ENCODE results near the gene BRINP3. TPM values are rescaled to one million over a fixed set of nuclear protein-coding genes. Genes with fewer than 3 reads are reported as not detected.
"Not testable (repeated sequence)": the region's sequence is repeated elsewhere in the genome, so short reads cannot be mapped to it uniquely, and the experiment has no call there.

Gene BRINP3
- total RNA-seq, 2 donors from 2014 or later = 6.8 to 8.0 TPM

- Histone ChIP-seq H3K4me1 (no peaks in the 10 kb centered on the region), H3K9me3 (no peaks in the 10 kb centered on the region), H3K4me3 (no peak overlapping the region), H3K27ac (no peak overlapping the region), H3K36me3 (no peaks in the 10 kb centered on the region), H3K27me3 (no peaks in the 10 kb centered on the region)
- no peak for DNase-seq (ENCODE audit: low spot score)
- TF ChIP-seq CTCF (IDR thresholded peaks at IDR 0.05) = no peak
These were observed 339.0 kb downstream of the BRINP3 start for GRCh38 chr1:190138702-190139101.

DNA sequence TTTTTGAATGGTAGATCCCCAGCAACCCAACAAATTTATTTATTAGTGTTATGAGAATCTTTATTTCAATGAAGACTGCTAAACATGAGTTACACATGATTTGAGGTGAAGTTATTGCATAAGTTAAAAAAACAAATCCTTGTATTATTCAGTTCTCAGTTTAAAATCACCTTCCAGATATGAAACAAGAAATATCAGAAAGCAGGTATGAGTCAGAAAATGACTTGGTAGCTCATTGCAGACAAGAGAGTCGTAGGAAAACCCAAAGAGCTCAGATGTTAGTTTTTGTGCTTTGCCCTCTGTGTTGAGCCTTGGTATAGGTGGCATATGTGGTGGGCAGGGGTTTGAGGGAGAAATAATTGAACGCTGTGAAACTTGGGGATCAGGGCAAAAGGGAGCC is 339.4 kb downstream of the BRINP3 start:
- H3K27me3 ChIP-seq = no peaks in the 10 kb centered on the region
- DNase-seq (ENCODE audit: low spot score) = no peak
- TF ChIP-seq CTCF (IDR thresholded peaks at IDR 0.05) = no peak
- no peaks in the 10 kb centered on the region for H3K9me3 ChIP-seq
- no peaks in the 10 kb centered on the region for H3K4me1 ChIP-seq
- H3K36me3 ChIP-seq = no peaks in the 10 kb centered on the region
- no peak overlapping the region for H3K4me3 ChIP-seq
- H3K27ac ChIP-seq = no peak overlapping the region

DNA sequence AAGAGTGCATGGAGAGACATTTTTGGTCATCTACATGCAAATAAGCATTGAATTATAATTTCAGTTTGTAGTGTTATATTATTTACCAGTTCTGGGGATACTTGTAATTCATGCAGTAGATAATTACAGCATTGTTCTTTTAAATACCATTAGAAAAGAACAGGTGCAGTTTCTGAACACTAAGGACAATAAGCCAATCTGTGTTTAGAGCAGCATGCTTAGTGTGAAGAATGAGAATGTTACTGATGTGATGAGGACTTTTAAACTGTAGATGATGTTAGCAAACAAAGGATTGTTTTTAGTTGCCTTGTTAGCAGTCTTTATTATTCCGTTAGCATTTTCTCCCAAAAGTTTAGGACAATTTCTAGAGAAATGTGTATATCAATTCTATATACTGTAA is 348.3 kb downstream of the BRINP3 start:
- Histone ChIP-seq H3K27ac (no peak overlapping the region), H3K36me3 (no peaks in the 10 kb centered on the region), H3K4me1 (no peaks in the 10 kb centered on the region), H3K4me3 (no peak overlapping the region), H3K27me3 (no peaks in the 10 kb centered on the region), H3K9me3 (no peaks in the 10 kb centered on the region)
- DNase-seq (ENCODE audit: low spot score) = no peak
- TF ChIP-seq CTCF (IDR thresholded peaks at IDR 0.05) = no peak

GRCh38 chr1:190126728-190127127 is 350.9 kb downstream of the BRINP3 start:
- no peaks in the 10 kb centered on the region for H3K4me1 ChIP-seq
- no peaks in the 10 kb centered on the region for H3K9me3 ChIP-seq
- H3K36me3 ChIP-seq = no peaks in the 10 kb centered on the region
- H3K4me3 ChIP-seq = no peak overlapping the region
- H3K27ac ChIP-seq = no peak overlapping the region
- H3K27me3 ChIP-seq = no peaks in the 10 kb centered on the region
- no peak for TF ChIP-seq CTCF (IDR thresholded peaks at IDR 0.05)
- no peak for DNase-seq (ENCODE audit: low spot score)

- H3K9me3 ChIP-seq = no peaks in the 10 kb centered on the region
- no peak for TF ChIP-seq CTCF (IDR thresholded peaks at IDR 0.05)
- no peaks in the 10 kb centered on the region for H3K27me3 ChIP-seq
- DNase-seq (ENCODE audit: low spot score) = no peak
- H3K36me3 ChIP-seq = no peaks in the 10 kb centered on the region
- no peaks in the 10 kb centered on the region for H3K4me1 ChIP-seq
- no peak overlapping the region for H3K4me3 ChIP-seq
- H3K27ac ChIP-seq = no peak overlapping the region
These were observed 353.6 kb downstream of the BRINP3 start for GRCh38 chr1:190124068-190124467.

DNA sequence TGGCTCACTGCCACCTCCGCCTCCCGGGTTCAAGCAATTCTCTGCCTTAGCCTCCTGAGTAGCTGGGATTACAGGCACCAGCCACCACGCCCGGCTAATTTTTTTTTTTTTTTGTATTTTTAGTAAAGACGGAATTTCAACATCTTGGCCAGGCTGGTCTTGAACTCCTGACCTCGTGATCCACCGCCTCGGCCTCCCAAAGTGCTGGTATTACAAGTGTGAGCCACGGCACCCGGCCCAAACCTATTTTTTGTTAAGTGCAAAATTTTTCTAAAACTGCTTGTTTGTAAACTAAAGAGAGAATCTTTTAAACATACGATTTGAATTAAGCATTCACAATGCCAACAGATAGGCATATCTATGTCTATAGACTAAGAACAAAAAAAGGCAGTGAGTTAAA is 357.1 kb downstream of the BRINP3 start:
- H3K27ac ChIP-seq; H3K36me3 ChIP-seq; H3K9me3 ChIP-seq; H3K4me1 ChIP-seq; H3K4me3 ChIP-seq; H3K27me3 ChIP-seq; DNase-seq (ENCODE audit: low spot score): not testable (repeated sequence)
